ENCODE measurements around the gene ATAD2B.

- TF ChIP-seq, protein P1, sequence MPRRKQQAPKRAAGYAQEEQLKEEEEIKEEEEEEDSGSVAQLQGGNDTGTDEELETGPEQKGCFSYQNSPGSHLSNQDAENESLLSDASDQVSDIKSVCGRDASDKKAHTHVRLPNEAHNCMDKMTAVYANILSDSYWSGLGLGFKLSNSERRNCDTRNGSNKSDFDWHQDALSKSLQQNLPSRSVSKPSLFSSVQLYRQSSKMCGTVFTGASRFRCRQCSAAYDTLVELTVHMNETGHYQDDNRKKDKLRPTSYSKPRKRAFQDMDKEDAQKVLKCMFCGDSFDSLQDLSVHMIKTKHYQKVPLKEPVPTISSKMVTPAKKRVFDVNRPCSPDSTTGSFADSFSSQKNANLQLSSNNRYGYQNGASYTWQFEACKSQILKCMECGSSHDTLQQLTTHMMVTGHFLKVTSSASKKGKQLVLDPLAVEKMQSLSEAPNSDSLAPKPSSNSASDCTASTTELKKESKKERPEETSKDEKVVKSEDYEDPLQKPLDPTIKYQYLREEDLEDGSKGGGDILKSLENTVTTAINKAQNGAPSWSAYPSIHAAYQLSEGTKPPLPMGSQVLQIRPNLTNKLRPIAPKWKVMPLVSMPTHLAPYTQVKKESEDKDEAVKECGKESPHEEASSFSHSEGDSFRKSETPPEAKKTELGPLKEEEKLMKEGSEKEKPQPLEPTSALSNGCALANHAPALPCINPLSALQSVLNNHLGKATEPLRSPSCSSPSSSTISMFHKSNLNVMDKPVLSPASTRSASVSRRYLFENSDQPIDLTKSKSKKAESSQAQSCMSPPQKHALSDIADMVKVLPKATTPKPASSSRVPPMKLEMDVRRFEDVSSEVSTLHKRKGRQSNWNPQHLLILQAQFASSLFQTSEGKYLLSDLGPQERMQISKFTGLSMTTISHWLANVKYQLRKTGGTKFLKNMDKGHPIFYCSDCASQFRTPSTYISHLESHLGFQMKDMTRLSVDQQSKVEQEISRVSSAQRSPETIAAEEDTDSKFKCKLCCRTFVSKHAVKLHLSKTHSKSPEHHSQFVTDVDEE (CRISPR knock-in tag; IDR thresholded peaks at IDR 0.05) = no peak
- TF ChIP-seq POU6F1 (CRISPR knock-in tag; IDR thresholded peaks at IDR 0.05; ENCODE audit: borderline replicate concordance, low read depth) (no peak), ZNF70 (CRISPR knock-in tag; IDR thresholded peaks at IDR 0.05) (no peak), CSDC2 (CRISPR knock-in tag; IDR thresholded peaks at IDR 0.05) (no peak), CREB5 (CRISPR knock-in tag; IDR thresholded peaks at IDR 0.05; ENCODE audit: low read depth) (no peak)
- TF ChIP-seq, protein P2, sequence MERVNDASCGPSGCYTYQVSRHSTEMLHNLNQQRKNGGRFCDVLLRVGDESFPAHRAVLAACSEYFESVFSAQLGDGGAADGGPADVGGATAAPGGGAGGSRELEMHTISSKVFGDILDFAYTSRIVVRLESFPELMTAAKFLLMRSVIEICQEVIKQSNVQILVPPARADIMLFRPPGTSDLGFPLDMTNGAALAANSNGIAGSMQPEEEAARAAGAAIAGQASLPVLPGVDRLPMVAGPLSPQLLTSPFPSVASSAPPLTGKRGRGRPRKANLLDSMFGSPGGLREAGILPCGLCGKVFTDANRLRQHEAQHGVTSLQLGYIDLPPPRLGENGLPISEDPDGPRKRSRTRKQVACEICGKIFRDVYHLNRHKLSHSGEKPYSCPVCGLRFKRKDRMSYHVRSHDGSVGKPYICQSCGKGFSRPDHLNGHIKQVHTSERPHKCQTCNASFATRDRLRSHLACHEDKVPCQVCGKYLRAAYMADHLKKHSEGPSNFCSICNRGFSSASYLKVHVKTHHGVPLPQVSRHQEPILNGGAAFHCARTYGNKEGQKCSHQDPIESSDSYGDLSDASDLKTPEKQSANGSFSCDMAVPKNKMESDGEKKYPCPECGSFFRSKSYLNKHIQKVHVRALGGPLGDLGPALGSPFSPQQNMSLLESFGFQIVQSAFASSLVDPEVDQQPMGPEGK (CRISPR knock-in tag; IDR thresholded peaks at IDR 0.05; ENCODE audit: borderline replicate concordance) = no peak
Observed at GRCh38 chr2:23814963-23815362, 112.0 kb downstream of the ATAD2B start.
